ENCODE data around the gene ZNHIT3.

Gene ZNHIT3

DNA sequence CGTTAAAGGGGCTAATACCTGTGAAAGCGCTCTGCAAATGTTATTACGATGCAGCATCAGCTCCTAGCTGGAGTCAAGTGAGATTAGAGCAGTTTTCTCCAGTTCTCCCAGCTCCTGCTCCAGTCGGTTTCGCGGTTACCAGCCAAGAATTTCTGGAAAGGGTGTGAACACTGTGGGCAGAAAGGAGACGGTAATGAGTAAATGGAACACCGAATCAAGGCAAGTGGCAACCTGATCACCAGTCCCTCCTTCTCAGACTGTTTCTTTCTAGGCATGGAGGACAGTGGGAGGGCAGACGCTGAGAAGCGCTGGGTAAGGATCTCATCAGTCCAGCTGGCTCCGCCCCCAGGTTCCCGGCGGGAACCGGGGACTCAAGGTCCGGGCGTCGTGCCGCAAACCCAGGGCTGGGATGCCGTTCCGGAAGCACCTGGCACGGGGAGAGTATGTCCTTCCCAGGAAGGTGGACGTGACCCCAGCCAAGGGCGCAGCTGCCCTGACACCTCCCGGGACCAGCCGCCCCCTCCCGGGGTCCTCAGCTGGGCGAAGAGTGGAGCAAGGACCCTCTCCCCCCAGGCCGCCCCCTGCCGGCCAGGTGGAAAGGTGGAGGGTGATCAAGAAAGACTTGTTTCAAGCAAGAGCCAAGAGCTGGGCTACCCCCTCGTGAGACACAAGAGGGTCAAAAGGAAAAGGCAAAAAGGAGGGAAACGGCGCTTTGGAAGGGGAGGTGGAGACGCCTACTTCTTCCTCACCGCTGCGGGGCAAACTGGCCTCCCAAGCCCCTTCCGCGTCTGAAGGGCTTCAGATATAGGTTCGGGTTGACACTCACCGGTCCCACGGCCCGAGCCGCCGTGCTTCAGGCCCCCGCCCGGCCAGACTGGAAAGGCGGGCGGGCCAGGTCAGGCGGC, 47.7 kb downstream of the ZNHIT3 start:
- Histone ChIP-seq H3K27me3 (ENCODE audit: insufficient read depth, low read length) (no peaks in the 10 kb centered on the region), H3K4me3 (ENCODE audit: low read depth, low read length) (peak overlapping the region; percentile 95), H3K79me2 (ENCODE audit: control insufficient read depth, insufficient read depth, low read length, unreplicated experiment) (peaks cover 50% of the 10 kb centered on the region), H3K27ac (ENCODE audit: low read depth, low read length) (peak overlapping the region; percentile 94), H3K4me1 (ENCODE audit: control insufficient read depth, insufficient read depth, low read length, unreplicated experiment) (peaks cover 23% of the 10 kb centered on the region), H2AFZ (ENCODE audit: low read length, unreplicated experiment) (peak overlapping the region; percentile 85), H3K36me3 (ENCODE audit: insufficient read depth, low read length) (peaks cover 40% of the 10 kb centered on the region)

DNA sequence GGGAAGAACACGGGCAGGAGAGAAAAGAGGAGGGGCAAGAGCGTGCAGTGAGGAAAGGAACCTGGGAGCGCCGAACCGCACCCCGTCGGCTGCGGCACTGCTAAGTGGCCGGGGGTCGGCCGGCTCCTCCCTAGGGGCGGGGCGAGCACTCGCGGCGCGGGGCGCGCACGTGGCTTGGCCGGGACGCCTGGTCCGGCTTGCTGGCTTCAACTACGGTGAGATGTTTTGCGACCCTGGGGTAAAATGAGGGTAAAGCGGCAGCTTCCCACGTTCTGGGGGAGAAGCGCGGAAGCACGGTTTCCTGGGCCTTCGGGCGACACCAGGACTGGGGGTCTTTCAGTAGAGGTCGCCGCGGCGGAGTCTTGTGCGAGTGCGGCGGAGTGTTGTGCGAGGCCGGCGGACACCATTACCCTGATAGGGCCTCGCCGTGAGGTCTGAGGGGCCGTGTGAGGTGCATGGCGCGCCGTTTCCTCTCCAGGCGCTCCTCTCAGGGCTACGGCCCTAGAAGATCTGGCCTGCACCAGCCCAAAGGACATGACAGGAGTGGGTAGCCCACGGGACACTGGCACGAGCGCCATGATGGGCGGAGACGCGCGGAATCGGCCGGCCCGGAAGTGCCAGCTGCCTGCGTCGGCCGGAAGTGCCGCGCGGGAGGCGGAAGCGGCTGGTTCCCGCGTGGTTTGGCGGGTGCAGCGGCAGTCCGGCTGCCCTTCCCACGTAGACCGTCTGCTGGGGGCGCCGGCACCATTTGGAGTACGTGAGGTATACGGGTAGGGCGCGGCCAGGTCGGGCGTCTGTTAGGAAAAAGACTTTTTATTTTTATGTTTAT, 48.6 kb downstream of the ZNHIT3 start, which contains the start of the genes MYO19 and PIGW:
MYO19 (minus strand) TSS at position 29 of the 829 bp plus-strand sequence. CDS start 2,330 bp downstream, outside the sequence.
PIGW (plus strand) TSS at position 148 of the 829 bp plus-strand sequence. CDS start 2,115 bp downstream, outside the sequence.
- Histone ChIP-seq H3K79me2 (ENCODE audit: control insufficient read depth, insufficient read depth, low read length, unreplicated experiment) (peaks cover 55% of the 10 kb centered on the region), H3K27me3 (ENCODE audit: insufficient read depth, low read length) (no peaks in the 10 kb centered on the region), H2AFZ (ENCODE audit: low read length, unreplicated experiment) (peak within 1 kb of the TSS; percentile 85), H3K4me1 (ENCODE audit: control insufficient read depth, insufficient read depth, low read length, unreplicated experiment) (peaks cover 15% of the 10 kb centered on the region), H3K4me3 (ENCODE audit: low read depth, low read length) (peak within 1 kb of the TSS; percentile 95), H3K36me3 (ENCODE audit: insufficient read depth, low read length) (peaks cover 34% of the 10 kb centered on the region), H3K27ac (ENCODE audit: low read depth, low read length) (peak within 1 kb of the TSS; percentile 94)

DNA sequence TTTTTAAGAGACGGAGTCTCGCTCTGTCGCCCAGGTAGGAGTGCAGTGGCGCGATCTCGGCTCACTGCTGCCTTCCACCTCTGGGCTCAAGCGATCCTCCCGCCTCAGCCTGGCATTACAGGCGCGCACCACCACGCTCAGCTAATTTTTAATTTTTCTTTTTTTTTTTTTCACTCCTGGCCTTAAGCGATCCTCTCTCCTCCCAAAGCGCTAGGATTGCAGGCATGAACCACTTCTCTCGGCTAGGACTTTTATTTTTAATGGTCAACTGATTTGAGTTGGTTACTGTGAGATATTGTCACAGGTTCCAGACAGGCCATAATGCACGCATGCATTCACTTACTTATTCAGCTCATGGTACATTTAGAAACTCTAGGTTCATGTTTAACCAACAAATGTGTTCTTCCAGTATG, 49.2 kb downstream of the ZNHIT3 start:
- Histone ChIP-seq H3K79me2 (ENCODE audit: control insufficient read depth, insufficient read depth, low read length, unreplicated experiment) (peaks cover 58% of the 10 kb centered on the region), H3K4me1 (ENCODE audit: control insufficient read depth, insufficient read depth, low read length, unreplicated experiment) (peaks cover 14% of the 10 kb centered on the region), H3K27ac (ENCODE audit: low read depth, low read length) (peak overlapping the region; percentile 94), H3K36me3 (ENCODE audit: insufficient read depth, low read length) (peaks cover 34% of the 10 kb centered on the region), H3K27me3 (ENCODE audit: insufficient read depth, low read length) (no peaks in the 10 kb centered on the region), H3K4me3 (ENCODE audit: low read depth, low read length) (peak overlapping the region; percentile 95), H2AFZ (ENCODE audit: low read length, unreplicated experiment) (no peak overlapping the region)

DNA sequence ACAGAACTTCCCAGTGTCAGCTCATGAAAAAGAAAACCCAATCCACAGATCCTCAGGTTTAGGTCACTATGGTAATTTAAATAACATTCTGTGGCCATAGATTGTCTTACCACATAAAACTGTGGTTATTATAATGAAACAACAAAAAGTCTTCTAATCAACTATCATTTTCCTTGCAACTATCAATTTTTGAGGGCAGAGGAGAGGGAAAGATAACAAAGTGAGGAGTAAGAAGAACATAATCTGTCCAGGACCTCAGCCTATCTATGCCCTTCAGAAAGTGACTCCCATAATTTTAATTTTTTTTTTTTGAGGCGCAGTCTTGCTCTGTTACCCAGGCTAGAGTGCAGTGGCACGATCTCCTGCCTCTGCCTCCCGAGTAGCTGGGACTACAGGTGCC, 54.2 kb downstream of the ZNHIT3 start:
- peaks cover 14% of the 10 kb centered on the region for H3K4me1 ChIP-seq (ENCODE audit: control insufficient read depth, insufficient read depth, low read length, unreplicated experiment)
- H3K36me3 ChIP-seq (ENCODE audit: insufficient read depth, low read length) = peaks cover 17% of the 10 kb centered on the region
- no peak overlapping the region for H2AFZ ChIP-seq (ENCODE audit: low read length, unreplicated experiment)
- no peaks in the 10 kb centered on the region for H3K27me3 ChIP-seq (ENCODE audit: insufficient read depth, low read length)
- no peak overlapping the region for H3K4me3 ChIP-seq (ENCODE audit: low read depth, low read length)
- peaks cover 64% of the 10 kb centered on the region for H3K79me2 ChIP-seq (ENCODE audit: control insufficient read depth, insufficient read depth, low read length, unreplicated experiment)
- no peak overlapping the region for H3K27ac ChIP-seq (ENCODE audit: low read depth, low read length)

DNA sequence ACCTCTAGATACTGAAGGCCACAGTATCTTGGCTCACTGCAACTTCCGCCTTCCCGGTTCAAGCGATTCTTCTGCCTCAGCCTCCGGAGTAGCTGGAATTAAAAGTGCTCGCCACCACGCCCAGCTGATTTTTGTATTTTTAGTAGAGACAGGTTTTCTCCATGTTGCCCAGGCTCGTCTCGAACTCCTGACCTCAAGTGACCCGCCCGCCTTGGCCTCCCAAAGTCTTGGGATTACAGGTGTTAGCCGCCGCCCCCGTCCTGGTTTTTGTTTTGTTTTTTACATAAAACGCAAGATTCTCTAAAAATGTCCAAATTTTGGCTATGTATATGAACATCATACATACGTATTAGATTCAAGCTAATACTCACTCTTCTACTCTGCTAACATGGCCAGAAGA, 56.3 kb downstream of the ZNHIT3 start:
- Histone ChIP-seq H3K4me1 (ENCODE audit: control insufficient read depth, insufficient read depth, low read length, unreplicated experiment) (peaks cover 18% of the 10 kb centered on the region), H3K27ac (ENCODE audit: low read depth, low read length) (no peak overlapping the region), H3K79me2 (ENCODE audit: control insufficient read depth, insufficient read depth, low read length, unreplicated experiment) (peaks cover 66% of the 10 kb centered on the region)

DNA sequence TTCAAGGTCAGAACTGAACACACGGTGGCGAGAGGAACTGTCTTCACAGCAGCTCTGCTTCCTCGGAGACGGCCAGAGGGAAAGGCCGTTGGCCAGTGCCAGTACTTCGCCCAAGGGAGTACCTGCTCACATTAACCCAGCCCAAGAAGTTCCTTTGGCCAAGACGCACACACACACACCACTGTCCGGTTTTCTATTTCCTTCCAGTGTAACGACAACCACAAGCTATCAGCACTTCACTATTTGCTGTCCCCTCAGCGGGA, 57.5 kb downstream of the ZNHIT3 start:
- H2AFZ ChIP-seq (ENCODE audit: low read length, unreplicated experiment) = peak overlapping the region; percentile 99

More for the DNA sequence above, 56.3 kb downstream of the ZNHIT3 start:
- Histone ChIP-seq H2AFZ (ENCODE audit: low read length, unreplicated experiment) (no peak overlapping the region), H3K36me3 (ENCODE audit: insufficient read depth, low read length) (peaks cover 25% of the 10 kb centered on the region), H3K4me3 (ENCODE audit: low read depth, low read length) (no peak overlapping the region; the same call in 1 of the 2 replicates), H3K27me3 (ENCODE audit: insufficient read depth, low read length) (no peaks in the 10 kb centered on the region)

DNA sequence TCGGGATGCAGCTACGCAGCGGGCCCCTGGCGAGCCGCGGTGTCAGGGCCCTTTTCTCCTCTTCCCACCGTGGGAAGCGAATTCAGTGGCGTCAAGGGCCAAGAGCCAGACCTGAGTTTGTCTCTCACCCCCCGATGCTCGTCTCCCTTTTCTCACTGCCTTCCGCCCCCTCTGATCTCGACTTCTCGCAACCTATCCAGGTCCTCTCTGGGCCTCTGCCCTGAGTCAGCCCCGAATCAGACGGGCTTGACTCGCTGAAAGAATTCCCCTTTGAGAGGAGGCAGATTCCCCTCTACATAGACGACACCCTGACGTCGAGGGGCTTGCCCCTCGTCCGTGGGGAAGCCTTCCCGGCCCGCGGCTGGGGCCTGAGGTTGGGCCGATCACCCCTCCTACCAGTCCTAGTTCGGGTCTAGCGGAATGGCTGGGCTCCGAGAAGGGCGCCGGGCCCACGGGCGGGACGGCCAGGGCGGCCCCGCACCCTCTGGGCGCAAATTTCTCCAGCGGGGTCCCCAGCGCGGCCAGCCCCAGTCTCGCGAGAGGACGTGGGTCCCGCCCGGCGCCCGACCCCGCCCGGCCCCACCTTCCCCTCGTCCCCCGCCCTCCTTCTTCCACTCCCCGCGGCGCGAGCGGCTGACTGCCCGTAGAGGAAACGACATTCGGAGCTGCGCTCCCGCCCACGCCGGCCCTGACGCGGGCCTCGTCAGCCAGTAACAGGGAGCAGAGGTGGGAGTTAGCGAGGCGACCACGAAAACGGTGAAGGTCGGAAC, 58.0 kb downstream of the ZNHIT3 start, which contains the start of gene GGNBP2:
GGNBP2 (plus strand) TSS at position 613 of the 770 bp plus-strand sequence. CDS start 806 bp downstream, outside the sequence.
- Histone ChIP-seq H3K4me1 (ENCODE audit: control insufficient read depth, insufficient read depth, low read length, unreplicated experiment) (peaks cover 24% of the 10 kb centered on the region), H3K27me3 (ENCODE audit: insufficient read depth, low read length) (no peaks in the 10 kb centered on the region), H2AFZ (ENCODE audit: low read length, unreplicated experiment) (peak within 1 kb of the TSS; percentile 99), H3K27ac (ENCODE audit: low read depth, low read length) (peak within 1 kb of the TSS; percentile 99), H3K79me2 (ENCODE audit: control insufficient read depth, insufficient read depth, low read length, unreplicated experiment) (peaks cover 76% of the 10 kb centered on the region), H3K36me3 (ENCODE audit: insufficient read depth, low read length) (peaks cover 19% of the 10 kb centered on the region), H3K4me3 (ENCODE audit: low read depth, low read length) (peak within 1 kb of the TSS; percentile 100)

More for the DNA sequence above, 57.5 kb downstream of the ZNHIT3 start:
- Histone ChIP-seq H3K36me3 (ENCODE audit: insufficient read depth, low read length) (peaks cover 19% of the 10 kb centered on the region), H3K27ac (ENCODE audit: low read depth, low read length) (peak overlapping the region; percentile 99), H3K79me2 (ENCODE audit: control insufficient read depth, insufficient read depth, low read length, unreplicated experiment) (peaks cover 72% of the 10 kb centered on the region), H3K4me3 (ENCODE audit: low read depth, low read length) (peak overlapping the region; percentile 100), H3K27me3 (ENCODE audit: insufficient read depth, low read length) (no peaks in the 10 kb centered on the region), H3K4me1 (ENCODE audit: control insufficient read depth, insufficient read depth, low read length, unreplicated experiment) (peaks cover 24% of the 10 kb centered on the region)

DNA sequence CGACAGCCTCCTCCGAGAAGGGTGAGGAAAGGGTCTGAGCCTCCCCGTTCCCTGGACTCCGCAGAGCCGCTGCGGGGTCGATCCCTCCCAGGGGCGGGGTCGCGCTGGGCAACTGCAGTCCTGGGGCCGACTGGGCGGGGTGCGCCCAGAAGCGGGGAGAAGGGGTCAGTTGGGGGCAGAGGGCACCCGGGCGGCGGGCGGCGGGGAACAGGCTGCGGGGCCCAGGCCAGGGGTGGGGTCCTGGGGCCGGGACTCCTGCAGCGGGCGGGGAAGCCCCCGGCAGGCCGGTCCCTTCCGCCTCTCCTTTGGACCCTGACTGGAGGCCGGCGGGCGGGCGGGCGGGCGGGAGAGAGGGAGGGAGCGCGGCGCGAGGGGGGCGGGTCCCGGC, 58.6 kb downstream of the ZNHIT3 start:
- Histone ChIP-seq H3K27me3 (ENCODE audit: insufficient read depth, low read length) (no peaks in the 10 kb centered on the region), H2AFZ (ENCODE audit: low read length, unreplicated experiment) (no peak overlapping the region), H3K79me2 (ENCODE audit: control insufficient read depth, insufficient read depth, low read length, unreplicated experiment) (peaks cover 77% of the 10 kb centered on the region), H3K4me1 (ENCODE audit: control insufficient read depth, insufficient read depth, low read length, unreplicated experiment) (peaks cover 24% of the 10 kb centered on the region), H3K4me3 (ENCODE audit: low read depth, low read length) (peak overlapping the region; percentile 100), H3K27ac (ENCODE audit: low read depth, low read length) (peak overlapping the region; percentile 99), H3K36me3 (ENCODE audit: insufficient read depth, low read length) (peaks cover 19% of the 10 kb centered on the region)

Measured in ACC112 (cell line).